ENCODE data around the gene PCED1A.

Gene PCED1A

DNA sequence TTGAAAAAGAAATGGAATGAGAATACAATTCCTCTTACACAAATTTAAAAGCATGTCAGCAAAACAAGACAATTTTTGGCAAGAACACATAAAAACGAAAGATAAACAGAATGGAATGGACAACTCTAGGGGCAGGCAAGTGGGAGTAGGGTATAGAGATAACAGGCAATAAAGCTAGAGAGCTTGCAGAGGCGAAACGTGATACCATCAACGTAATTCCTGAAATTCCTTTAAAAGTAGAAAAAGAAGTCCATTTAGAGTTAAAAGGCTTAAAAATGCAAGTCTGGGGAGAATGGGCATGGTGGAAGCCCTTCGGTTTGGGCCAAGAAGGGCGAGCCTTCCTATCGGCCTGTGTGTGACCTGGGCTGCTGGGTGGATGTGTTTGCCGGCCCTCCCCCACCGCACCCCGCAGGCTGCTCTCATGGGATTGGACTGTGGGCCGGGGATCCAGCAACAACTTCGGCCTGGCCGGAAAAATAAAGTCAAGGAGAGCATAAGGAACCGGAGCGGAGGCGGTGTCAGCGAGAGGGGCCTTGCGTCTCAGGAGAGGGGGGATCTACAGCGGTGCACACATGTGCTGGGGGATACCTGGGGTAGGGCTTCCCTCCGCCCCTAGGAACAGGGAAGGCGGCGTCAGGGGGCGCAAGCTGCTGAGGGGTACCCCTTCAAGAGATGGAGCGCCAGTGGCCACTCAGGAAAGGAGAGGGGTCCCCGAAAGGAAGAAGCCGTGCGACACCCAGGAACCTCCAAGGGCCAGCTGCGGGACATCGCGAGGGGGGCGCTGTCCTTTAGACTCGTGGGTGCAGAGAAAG is 20.2 kb downstream of the PCED1A start:
- Histone ChIP-seq H3K9ac (ENCODE audit: low read length) (no peak overlapping the region), H3K9me3 (ENCODE audit: low read length) (no peaks in the 10 kb centered on the region), H3K36me3 (ENCODE audit: insufficient read depth, low read length) (no peaks in the 10 kb centered on the region), H3K27me3 (ENCODE audit: control insufficient read depth in 1 of 2, insufficient read depth in 2 of 2, low read length in 2 of 2) (peaks cover 0 to 21% of the 10 kb centered on the region in 2 donors), H3K4me3 (ENCODE audit: low read depth in 1 of 2, low read length in 2 of 2) (no peak overlapping the region), H3K27ac (ENCODE audit: low read depth, low read length) (no peak overlapping the region), H3K4me1 (ENCODE audit: insufficient read depth, low read length) (no peaks in the 10 kb centered on the region)

DNA sequence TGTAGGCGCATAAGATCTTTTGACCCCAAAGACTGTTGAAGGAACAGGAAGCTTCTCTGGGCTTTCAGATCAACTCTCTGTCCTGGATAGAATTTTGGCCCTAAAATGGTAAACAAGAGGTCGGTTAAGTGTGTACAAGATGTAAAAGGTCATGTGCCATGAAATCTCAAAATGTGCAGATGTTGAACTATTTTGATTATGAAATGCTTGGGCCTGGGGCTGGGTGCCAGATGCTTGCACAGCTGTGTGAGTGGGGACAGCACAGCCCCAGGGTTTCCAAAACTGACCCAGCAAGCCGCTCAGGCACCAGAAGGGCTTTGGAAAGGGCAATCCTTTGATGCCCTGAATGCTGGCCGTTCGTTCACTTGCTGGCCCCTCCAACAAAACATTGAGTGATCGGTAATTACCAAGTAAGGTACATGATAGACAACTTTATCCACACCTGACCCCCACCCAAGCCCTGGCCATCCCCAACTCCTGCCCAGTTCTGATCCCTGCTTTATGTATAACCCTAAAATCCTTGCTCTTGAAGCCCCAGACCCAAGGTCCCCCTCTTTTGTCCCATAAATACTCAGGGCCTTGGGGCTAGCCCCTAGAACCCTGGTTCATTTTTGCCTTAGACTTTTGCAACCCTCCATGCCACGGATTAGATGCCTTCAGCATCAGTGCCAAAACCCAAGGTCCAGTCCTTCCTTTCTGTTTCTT is 22.4 kb downstream of the PCED1A start:
- peaks cover 0 to 21% of the 10 kb centered on the region in 2 donors for H3K27me3 ChIP-seq (ENCODE audit: control insufficient read depth in 1 of 2, insufficient read depth in 2 of 2, low read length in 2 of 2)
- no peaks in the 10 kb centered on the region for H3K9me3 ChIP-seq (ENCODE audit: low read length)
- no peak overlapping the region for H3K27ac ChIP-seq (ENCODE audit: low read depth, low read length)
- H3K36me3 ChIP-seq (ENCODE audit: insufficient read depth, low read length), result no peaks in the 10 kb centered on the region
- no peak overlapping the region for H3K4me3 ChIP-seq (ENCODE audit: low read depth in 1 of 2, low read length in 2 of 2)
- no peak overlapping the region for H3K9ac ChIP-seq (ENCODE audit: low read length)
- H3K4me1 ChIP-seq (ENCODE audit: insufficient read depth, low read length), result no peaks in the 10 kb centered on the region

DNA sequence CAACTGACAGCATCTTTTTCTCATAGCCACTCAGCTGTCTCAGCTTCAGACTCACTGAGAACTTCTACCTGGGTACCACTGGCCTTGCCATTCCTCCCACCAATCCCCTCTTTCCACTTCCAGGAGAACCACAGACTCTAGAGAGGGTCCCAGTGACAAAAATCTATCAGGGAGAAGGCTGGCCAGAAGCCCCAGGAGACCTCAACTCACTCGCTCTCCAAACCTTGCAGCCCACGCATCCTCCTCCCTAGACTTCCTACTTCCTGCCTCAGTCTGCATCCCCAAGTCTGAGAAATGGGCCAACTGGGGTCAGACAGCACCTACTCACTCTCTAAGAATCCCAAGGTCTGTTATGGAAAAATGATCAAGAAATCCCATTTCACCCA is 23.1 kb downstream of the PCED1A start:
- Histone ChIP-seq H3K9ac (ENCODE audit: low read length) (no peak overlapping the region), H3K27me3 (ENCODE audit: control insufficient read depth in 1 of 2, insufficient read depth in 2 of 2, low read length in 2 of 2) (peaks cover 0 to 21% of the 10 kb centered on the region in 2 donors), H3K36me3 (ENCODE audit: insufficient read depth, low read length) (no peaks in the 10 kb centered on the region), H3K9me3 (ENCODE audit: low read length) (no peaks in the 10 kb centered on the region), H3K4me1 (ENCODE audit: insufficient read depth, low read length) (no peaks in the 10 kb centered on the region), H3K27ac (ENCODE audit: low read depth, low read length) (no peak overlapping the region), H3K4me3 (ENCODE audit: low read depth in 1 of 2, low read length in 2 of 2) (no peak overlapping the region)

DNA sequence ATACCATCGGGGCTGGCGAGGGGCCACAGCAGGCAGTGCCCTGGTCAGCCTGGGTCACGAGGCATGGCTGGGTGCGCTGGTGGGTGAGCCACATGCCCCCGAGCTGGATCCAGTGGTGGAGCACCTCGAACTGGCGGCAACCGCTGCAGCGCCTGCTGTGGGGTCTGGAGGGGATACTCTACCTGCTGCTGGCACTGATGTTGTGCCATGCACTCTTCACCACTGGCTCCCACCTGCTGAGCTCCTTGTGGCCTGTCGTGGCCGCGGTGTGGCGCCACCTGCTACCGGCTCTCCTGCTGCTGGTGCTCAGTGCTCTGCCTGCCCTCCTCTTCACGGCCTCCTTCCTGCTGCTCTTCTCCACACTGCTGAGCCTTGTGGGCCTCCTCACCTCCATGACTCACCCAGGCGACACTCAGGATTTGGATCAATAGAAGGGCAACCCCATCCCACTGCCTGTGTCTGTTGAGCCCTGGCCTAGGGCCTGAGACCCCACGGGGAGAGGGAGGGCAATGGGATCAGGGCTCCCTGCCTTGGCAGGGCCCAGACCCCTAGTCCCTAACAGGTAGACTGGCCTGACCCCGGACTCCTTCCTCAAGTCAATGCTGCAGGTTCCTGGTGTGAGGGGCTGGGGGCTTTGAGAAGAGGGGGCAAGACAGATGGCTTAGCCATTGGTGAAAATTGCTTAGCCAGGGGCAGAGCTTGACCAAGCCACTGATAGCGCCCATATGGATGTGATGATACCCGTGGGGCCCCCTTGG is 23.7 kb downstream of the PCED1A start:
- Histone ChIP-seq H3K27me3 (ENCODE audit: control insufficient read depth in 1 of 2, insufficient read depth in 2 of 2, low read length in 2 of 2) (peaks cover 0 to 21% of the 10 kb centered on the region in 2 donors), H3K4me1 (ENCODE audit: insufficient read depth, low read length) (no peaks in the 10 kb centered on the region), H3K4me3 (ENCODE audit: low read depth in 1 of 2, low read length in 2 of 2) (no peak overlapping the region), H3K36me3 (ENCODE audit: insufficient read depth, low read length) (no peaks in the 10 kb centered on the region), H3K9ac (ENCODE audit: low read length) (no peak overlapping the region), H3K27ac (ENCODE audit: low read depth, low read length) (no peak overlapping the region), H3K9me3 (ENCODE audit: low read length) (no peaks in the 10 kb centered on the region)

DNA sequence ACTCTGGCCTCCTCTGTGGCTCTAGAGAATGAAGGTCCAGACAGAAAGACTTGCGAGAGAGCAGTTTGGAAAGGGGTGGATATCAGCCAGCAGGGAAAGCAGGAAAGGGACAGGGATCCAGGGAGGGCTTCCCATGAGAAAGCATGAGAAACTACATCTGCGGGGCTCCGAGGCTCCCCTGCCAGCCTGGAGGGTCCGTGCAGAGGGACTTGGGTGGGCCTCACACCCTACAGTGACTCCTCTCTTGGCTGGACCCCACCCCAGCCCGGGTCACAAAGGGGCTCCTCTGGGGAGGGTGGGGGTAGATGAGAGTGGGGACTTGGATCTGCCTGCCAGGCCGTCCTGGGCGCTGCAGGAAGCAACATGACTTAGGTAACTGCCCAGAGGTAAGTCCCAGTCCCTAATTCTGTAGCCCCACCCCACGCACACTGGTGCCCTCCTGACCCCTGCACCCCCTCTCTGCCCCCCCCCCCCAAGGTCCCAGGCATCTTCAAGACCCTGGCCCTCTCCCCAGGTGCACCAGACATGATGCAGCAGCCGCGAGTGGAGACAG is 24.3 kb downstream of the PCED1A start, which contains the start of gene TMEM239:
Gene TMEM239, plus strand, starts transcription at position 335 of the 553 bp plus-strand sequence. Its CDS starts 191 bp downstream, at position 526.
- Histone ChIP-seq H3K4me3 (ENCODE audit: low read depth in 1 of 2, low read length in 2 of 2) (no peak within 1 kb of the TSS), H3K27ac (ENCODE audit: low read depth, low read length) (no peak within 1 kb of the TSS), H3K4me1 (ENCODE audit: insufficient read depth, low read length) (no peaks in the 10 kb centered on the region), H3K9me3 (ENCODE audit: low read length) (no peaks in the 10 kb centered on the region), H3K9ac (ENCODE audit: low read length) (no peak within 1 kb of the TSS), H3K27me3 (ENCODE audit: control insufficient read depth in 1 of 2, insufficient read depth in 2 of 2, low read length in 2 of 2) (peaks cover 0 to 17% of the 10 kb centered on the region in 2 donors), H3K36me3 (ENCODE audit: insufficient read depth, low read length) (no peaks in the 10 kb centered on the region)

DNA sequence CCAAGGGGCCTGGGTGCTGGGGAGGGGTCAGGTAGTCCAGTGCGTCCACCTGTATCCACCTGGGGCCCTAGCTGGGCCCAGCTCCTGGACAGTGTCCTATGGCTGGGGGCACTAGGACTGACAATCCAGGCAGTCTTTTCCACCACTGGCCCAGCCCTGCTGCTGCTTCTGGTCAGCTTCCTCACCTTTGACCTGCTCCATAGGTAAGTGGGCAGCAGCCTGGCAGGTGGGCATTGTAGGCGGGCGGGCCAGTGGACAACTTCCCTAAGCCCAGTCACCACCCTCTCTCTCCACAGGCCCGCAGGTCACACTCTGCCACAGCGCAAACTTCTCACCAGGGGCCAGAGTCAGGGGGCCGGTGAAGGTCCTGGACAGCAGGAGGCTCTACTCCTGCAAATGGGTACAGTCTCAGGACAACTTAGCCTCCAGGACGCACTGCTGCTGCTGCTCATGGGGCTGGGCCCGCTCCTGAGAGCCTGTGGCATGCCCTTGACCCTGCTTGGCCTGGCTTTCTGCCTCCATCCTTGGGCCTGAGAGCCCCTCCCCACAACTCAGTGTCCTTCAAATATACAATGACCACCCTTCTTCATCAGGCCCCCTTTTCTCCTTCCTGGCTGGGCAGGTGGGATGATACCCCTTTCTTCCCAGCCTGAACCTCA is 25.1 kb downstream of the PCED1A start:
- Histone ChIP-seq H3K9ac (ENCODE audit: low read length) (no peak overlapping the region), H3K27ac (ENCODE audit: low read depth, low read length) (no peak overlapping the region), H3K9me3 (ENCODE audit: low read length) (no peaks in the 10 kb centered on the region), H3K36me3 (ENCODE audit: insufficient read depth, low read length) (no peaks in the 10 kb centered on the region), H3K4me3 (ENCODE audit: low read depth in 1 of 2, low read length in 2 of 2) (no peak overlapping the region), H3K4me1 (ENCODE audit: insufficient read depth, low read length) (no peaks in the 10 kb centered on the region), H3K27me3 (ENCODE audit: control insufficient read depth in 1 of 2, insufficient read depth in 2 of 2, low read length in 2 of 2) (peaks cover 0 to 9% of the 10 kb centered on the region in 2 donors)

DNA sequence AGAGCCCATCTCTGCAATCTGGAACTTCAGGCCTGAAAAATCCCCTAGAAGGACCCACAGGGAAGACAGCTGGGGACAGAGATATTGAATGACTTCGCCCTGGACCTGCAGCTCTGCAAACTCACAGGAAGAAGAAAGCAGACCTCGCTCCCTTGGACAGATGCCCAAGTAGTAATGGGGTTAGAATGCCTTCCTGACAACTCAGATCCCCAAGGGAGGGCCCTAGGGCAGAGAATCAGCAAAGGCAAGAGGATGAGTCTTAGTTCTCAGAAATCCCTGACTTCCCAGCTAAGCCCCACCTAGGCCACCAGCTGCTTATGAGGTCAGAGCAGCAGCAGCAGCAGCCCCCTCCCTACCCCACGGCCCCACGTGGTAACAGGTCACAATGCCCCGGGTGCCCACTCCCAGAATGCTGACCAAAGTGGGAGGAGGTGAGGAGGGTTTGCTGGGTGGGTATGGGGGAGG is 25.8 kb downstream of the PCED1A start, which contains the start of gene C20orf141:
Gene C20orf141, plus strand, starts transcription at position 401 of the 465 bp plus-strand sequence. CDS start 198 bp downstream, outside the sequence.
- H3K36me3 ChIP-seq (ENCODE audit: insufficient read depth, low read length), result no peaks in the 10 kb centered on the region
- H3K9ac ChIP-seq (ENCODE audit: low read length), result no peak within 1 kb of the TSS
- peaks cover 0 to 2% of the 10 kb centered on the region in 2 donors for H3K27me3 ChIP-seq (ENCODE audit: control insufficient read depth in 1 of 2, insufficient read depth in 2 of 2, low read length in 2 of 2)
- H3K4me3 ChIP-seq (ENCODE audit: low read depth in 1 of 2, low read length in 2 of 2), result no peak within 1 kb of the TSS
- H3K9me3 ChIP-seq (ENCODE audit: low read length), result no peaks in the 10 kb centered on the region
- H3K4me1 ChIP-seq (ENCODE audit: insufficient read depth, low read length), result no peaks in the 10 kb centered on the region
- H3K27ac ChIP-seq (ENCODE audit: low read depth, low read length), result no peak within 1 kb of the TSS

DNA sequence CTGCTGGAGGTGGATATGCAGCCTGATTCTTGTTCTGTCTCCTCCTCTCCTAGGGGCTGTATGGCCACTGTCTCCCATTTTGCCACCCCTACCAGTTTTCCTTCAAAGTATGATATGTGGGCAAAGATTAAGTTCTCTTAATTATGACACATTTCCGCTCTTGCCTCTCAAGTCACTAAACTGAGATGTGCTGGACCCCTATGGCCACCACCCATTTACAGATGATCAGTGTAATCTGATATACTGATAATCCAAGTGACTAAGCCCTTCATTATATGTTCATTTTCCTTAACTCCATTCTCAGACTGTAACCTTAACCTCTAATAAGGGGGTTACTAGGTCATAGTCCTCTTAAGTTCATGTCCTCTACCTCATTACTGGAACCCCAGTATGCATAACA is 26.4 kb downstream of the PCED1A start:
- Histone ChIP-seq H3K4me3 (ENCODE audit: low read depth in 1 of 2, low read length in 2 of 2) (no peak overlapping the region), H3K36me3 (ENCODE audit: insufficient read depth, low read length) (no peaks in the 10 kb centered on the region), H3K9ac (ENCODE audit: low read length) (no peak overlapping the region), H3K9me3 (ENCODE audit: low read length) (no peaks in the 10 kb centered on the region), H3K27ac (ENCODE audit: low read depth, low read length) (no peak overlapping the region), H3K4me1 (ENCODE audit: insufficient read depth, low read length) (no peaks in the 10 kb centered on the region), H3K27me3 (ENCODE audit: control insufficient read depth in 1 of 2, insufficient read depth in 2 of 2, low read length in 2 of 2) (no peaks in the 10 kb centered on the region)

DNA sequence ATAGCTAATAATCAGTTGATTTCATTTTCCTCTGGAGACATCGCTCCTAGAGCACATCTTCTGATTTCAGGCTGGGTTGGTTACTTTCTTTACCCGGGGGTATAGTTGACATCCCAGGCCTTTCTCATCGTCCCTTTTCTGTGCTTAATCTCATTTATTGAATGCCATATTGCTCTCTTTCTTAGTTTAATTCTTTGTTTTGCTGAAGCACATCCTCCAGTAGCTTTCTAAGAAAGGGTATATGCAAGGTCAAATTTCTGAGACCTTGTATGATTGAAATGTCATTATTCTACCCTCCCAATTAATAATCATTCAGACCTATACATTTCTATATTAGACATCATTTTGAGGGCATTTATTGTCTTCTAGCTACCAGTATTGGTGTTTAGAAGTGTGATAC is 28.3 kb downstream of the PCED1A start:
- H3K9me3 ChIP-seq (ENCODE audit: low read length), result no peaks in the 10 kb centered on the region
- no peak overlapping the region for H3K9ac ChIP-seq (ENCODE audit: low read length)
- H3K4me1 ChIP-seq (ENCODE audit: insufficient read depth, low read length), result no peaks in the 10 kb centered on the region
- no peak overlapping the region for H3K4me3 ChIP-seq (ENCODE audit: low read depth in 1 of 2, low read length in 2 of 2)
- H3K27ac ChIP-seq (ENCODE audit: low read depth, low read length), result no peak overlapping the region
- peaks cover 0 to 8% of the 10 kb centered on the region in 2 donors for H3K27me3 ChIP-seq (ENCODE audit: control insufficient read depth in 1 of 2, insufficient read depth in 2 of 2, low read length in 2 of 2)
- no peaks in the 10 kb centered on the region for H3K36me3 ChIP-seq (ENCODE audit: insufficient read depth, low read length)

DNA sequence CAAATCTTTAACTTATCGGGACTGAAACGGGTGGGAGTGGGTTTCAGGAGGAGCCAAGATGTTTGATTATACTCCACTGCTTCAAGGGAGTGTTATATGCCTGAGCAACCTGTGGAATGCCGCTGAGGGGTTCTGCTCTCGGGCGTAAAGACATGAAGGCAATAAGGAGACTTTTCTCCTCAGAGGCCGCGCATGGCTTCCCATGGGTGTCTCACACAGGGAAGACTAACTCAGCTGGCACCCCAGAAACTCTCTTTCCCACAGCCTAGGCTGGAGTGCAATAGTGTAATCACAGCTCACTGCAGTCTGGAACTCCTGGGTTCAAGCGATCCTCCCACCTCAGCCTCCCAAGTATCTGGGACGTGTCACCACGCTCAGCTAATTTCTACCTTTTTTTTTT is 30.8 kb downstream of the PCED1A start:
- H3K4me3 ChIP-seq (ENCODE audit: low read depth in 1 of 2, low read length in 2 of 2), result no peak overlapping the region
- no peaks in the 10 kb centered on the region for H3K9me3 ChIP-seq (ENCODE audit: low read length)
- no peak overlapping the region for H3K9ac ChIP-seq (ENCODE audit: low read length)
- H3K27ac ChIP-seq (ENCODE audit: low read depth, low read length), result no peak overlapping the region
- no peaks in the 10 kb centered on the region for H3K4me1 ChIP-seq (ENCODE audit: insufficient read depth, low read length)
- H3K36me3 ChIP-seq (ENCODE audit: insufficient read depth, low read length), result no peaks in the 10 kb centered on the region
- peaks cover 0 to 22% of the 10 kb centered on the region in 2 donors for H3K27me3 ChIP-seq (ENCODE audit: control insufficient read depth in 1 of 2, insufficient read depth in 2 of 2, low read length in 2 of 2)

All from muscle layer of colon (tissue), 2 donors.